Measurements from ENCODE around the gene PTPRCAP.
A peak's percentile ranks its signal among the peaks of the same experiment; 100 is the strongest.

The PTPRCAP gene

GRCh38 chr11:67440229-67441097, 3.0 kb upstream of the PTPRCAP start:
- Histone ChIP-seq H3K4me1 (ENCODE audit: low read length) (peaks cover 4% of the 10 kb centered on the region; the same call in 1 of the 2 replicates), H4K20me1 (ENCODE audit: insufficient read depth, low read length) (no peaks in the 10 kb centered on the region), H3K9me2 (replicated peaks; ENCODE audit: insufficient read depth, low read length) (no peaks in the 10 kb centered on the region), H3F3A (ENCODE audit: insufficient read depth, low read length) (no peaks in the 10 kb centered on the region), H3K9me3 (replicated peaks; ENCODE audit: insufficient read depth, low read length) (no peaks in the 10 kb centered on the region), H3K27me3 (replicated peaks; ENCODE audit: insufficient read depth, low read length) (no peaks in the 10 kb centered on the region), H3K4me3 (ENCODE audit: low read length) (no peak overlapping the region), H3K9ac (ENCODE audit: low read length) (no peak overlapping the region), H2AFZ (ENCODE audit: low read length) (no peak overlapping the region), H3K27ac (ENCODE audit: low read length) (no peak overlapping the region), H3K4me2 (ENCODE audit: low read depth, low read length) (no peak overlapping the region), H3K36me3 (replicated peaks; ENCODE audit: insufficient read depth, low read length) (no peaks in the 10 kb centered on the region), H3K79me2 (ENCODE audit: low read length) (no peaks in the 10 kb centered on the region)
- no peak for DNase-seq
- TF ChIP-seq EZH2phosphoT487 (IDR thresholded peaks at IDR 0.05; ENCODE audit: low read length) (no peak), CTCF (IDR thresholded peaks at IDR 0.05; ENCODE audit: low read length) (no peak), EZH2 (optimal IDR thresholded peaks at IDR 0.05; ENCODE audit: low read depth, low read length) (no peak)

- H2AFZ ChIP-seq (ENCODE audit: low read length), result no peak overlapping the region
- H3K79me2 ChIP-seq (ENCODE audit: low read length), result no peaks in the 10 kb centered on the region
- no peaks in the 10 kb centered on the region for H3K27me3 ChIP-seq (replicated peaks; ENCODE audit: insufficient read depth, low read length)
- H3K27ac ChIP-seq (ENCODE audit: low read length), result no peak overlapping the region
- DNase-seq, result no peak
- no peaks in the 10 kb centered on the region for H3K9me3 ChIP-seq (replicated peaks; ENCODE audit: insufficient read depth, low read length)
- H3K36me3 ChIP-seq (replicated peaks; ENCODE audit: insufficient read depth, low read length), result no peaks in the 10 kb centered on the region
- peaks cover 4% of the 10 kb centered on the region; the same call in 1 of the 2 replicates for H3K4me1 ChIP-seq (ENCODE audit: low read length)
- no peak overlapping the region for H3K4me2 ChIP-seq (ENCODE audit: low read depth, low read length)
- H3K4me3 ChIP-seq (ENCODE audit: low read length), result no peak overlapping the region
- H3K9me2 ChIP-seq (replicated peaks; ENCODE audit: insufficient read depth, low read length), result no peaks in the 10 kb centered on the region
- no peak overlapping the region for H3K9ac ChIP-seq (ENCODE audit: low read length)
- H4K20me1 ChIP-seq (ENCODE audit: insufficient read depth, low read length), result no peaks in the 10 kb centered on the region
- H3F3A ChIP-seq (ENCODE audit: insufficient read depth, low read length), result no peaks in the 10 kb centered on the region
- no peak for TF ChIP-seq EZH2 (optimal IDR thresholded peaks at IDR 0.05; ENCODE audit: low read depth, low read length)
- peak; percentile 19 for TF ChIP-seq CTCF (IDR thresholded peaks at IDR 0.05; ENCODE audit: low read length)
- no peak for TF ChIP-seq EZH2phosphoT487 (IDR thresholded peaks at IDR 0.05; ENCODE audit: low read length)
These were observed 2.1 kb upstream of the PTPRCAP start for GRCh38 chr11:67439321-67440228.

- Histone ChIP-seq H3K4me3 (ENCODE audit: low read length) (no peak overlapping the region), H3K27me3 (replicated peaks; ENCODE audit: insufficient read depth, low read length) (no peaks in the 10 kb centered on the region), H3K4me2 (ENCODE audit: low read depth, low read length) (no peak overlapping the region), H3K27ac (ENCODE audit: low read length) (no peak overlapping the region), H3F3A (ENCODE audit: insufficient read depth, low read length) (no peaks in the 10 kb centered on the region), H3K79me2 (ENCODE audit: low read length) (no peaks in the 10 kb centered on the region), H3K9ac (ENCODE audit: low read length) (no peak overlapping the region), H3K9me3 (replicated peaks; ENCODE audit: insufficient read depth, low read length) (no peaks in the 10 kb centered on the region), H4K20me1 (ENCODE audit: insufficient read depth, low read length) (no peaks in the 10 kb centered on the region), H3K4me1 (ENCODE audit: low read length) (no peaks in the 10 kb centered on the region), H2AFZ (ENCODE audit: low read length) (no peak overlapping the region), H3K36me3 (replicated peaks; ENCODE audit: insufficient read depth, low read length) (no peaks in the 10 kb centered on the region), H3K9me2 (replicated peaks; ENCODE audit: insufficient read depth, low read length) (no peaks in the 10 kb centered on the region)
- no peak for DNase-seq
- no peak for TF ChIP-seq EZH2 (optimal IDR thresholded peaks at IDR 0.05; ENCODE audit: low read depth, low read length)
- TF ChIP-seq EZH2phosphoT487 (IDR thresholded peaks at IDR 0.05; ENCODE audit: low read length), result no peak
- no peak for TF ChIP-seq CTCF (IDR thresholded peaks at IDR 0.05; ENCODE audit: low read length)
These were observed 848 bp upstream of the PTPRCAP start for GRCh38 chr11:67438158-67438902.

Measured in MM.1S (cell line).